HG02763 (cell line): ENCODE data around the gene PRR35.

Experiments used
- ATAC-seq: cut with Tn5 transposase; IDR thresholded peaks from one replicate; pipeline ENCODE4 v1.9.1; 2021; ENCODE audit warnings: mild to moderate bottlenecking, moderate library complexity; ENCODE audit not compliant: unreplicated experiment

PRR35 gene

GRCh38 chr16:527015-527903, 32.9 kb upstream of the PRR35 start, which contains the start of gene CAPN15:
Gene CAPN15 (plus strand): TSS chr16:527712. CDS start chr16:546839, 19,127 bp downstream.
- ATAC-seq = peak; percentile 69

GRCh38 chr16:528111-529011, 31.8 kb upstream of the PRR35 start:
- ATAC-seq = peak; percentile 6

GRCh38 chr16:529012-529575, 31.1 kb upstream of the PRR35 start:
- ATAC-seq = no peak

- no peak for ATAC-seq
Measured at GRCh38 chr16:530111-530817, 29.9 kb upstream of the PRR35 start.

GRCh38 chr16:531494-532125, 28.6 kb upstream of the PRR35 start:
- no peak for ATAC-seq

GRCh38 chr16:533391-534123, 26.6 kb upstream of the PRR35 start:
- ATAC-seq = no peak

- no peak for ATAC-seq
Measured at GRCh38 chr16:534135-534534, 26.1 kb upstream of the PRR35 start.

- no peak for ATAC-seq
Measured at GRCh38 chr16:534856-535445, 25.2 kb upstream of the PRR35 start.

- ATAC-seq = no peak
Measured at GRCh38 chr16:535446-536405, 24.5 kb upstream of the PRR35 start.

- no peak for ATAC-seq
Measured at GRCh38 chr16:536746-537145, 23.4 kb upstream of the PRR35 start.

- ATAC-seq = no peak
Measured at GRCh38 chr16:537415-538335, 22.5 kb upstream of the PRR35 start.

- ATAC-seq = no peak
Measured at GRCh38 chr16:539901-540530, 20.2 kb upstream of the PRR35 start.

GRCh38 chr16:540645-541340, 19.4 kb upstream of the PRR35 start:
- ATAC-seq = no peak

GRCh38 chr16:543301-544164, 16.7 kb upstream of the PRR35 start:
- ATAC-seq = no peak

- ATAC-seq = no peak
Measured at GRCh38 chr16:544517-544916, 15.7 kb upstream of the PRR35 start.
